Naive thymus-derived CD8-positive, alpha-beta T cell (primary cell): Measurements from ENCODE around the gene ELP4. TPM values are rescaled to one million over a fixed set of nuclear protein-coding genes. Genes with fewer than 3 reads are reported as not detected.

Experiments used
- ATAC-seq, 2 donors: fragments of 150-1000 bp; cut with Tn5 transposase in 1 of 2; sonication (Bioruptor Pico), chemical (Tn5 transposase) in 1 of 2; 1 replicate in 1 of 2; 2 replicates in 1 of 2; pipeline ENCODE4 v1.10.0; 2021; ENCODE audit warnings: mild to moderate bottlenecking in 2 of 2, moderate library complexity in 2 of 2
- POLR2A ChIA-PET: fragments of 350-600 bp; sonication (Branson Sonifier 250); formaldehyde crosslinking; loops from one replicate; lab custom pipeline; 2021; ENCODE audit warnings: antibody characterized with exemption; lab: Charles Lee
- DNase-seq, 10 donors: peaks; one replicate each; pipeline versions ENCODE4 v3.0.0 to v3.0.0-alpha.2; 2020 to 2022
- H3K27ac Mint-ChIP-seq, 10 donors: one replicate each; pipeline ENCODE4 v1.8.0; 2020 to 2022; ENCODE audit warnings: mild to moderate bottlenecking in 10 of 10, mixed read lengths in 10 of 10, moderate library complexity in 4 of 10, inconsistent platforms in 1 of 10
- H3K27me3 Mint-ChIP-seq, 5 donors: one replicate each; pipeline ENCODE4 v1.8.0; 2021 to 2022; ENCODE audit warnings: mixed read lengths in 5 of 5
- H3K36me3 Mint-ChIP-seq, 3 donors: one replicate each; pipeline ENCODE4 v1.8.0; 2020 to 2022; ENCODE audit warnings: mixed read lengths in 3 of 3, mild to moderate bottlenecking in 2 of 3, inconsistent platforms in 1 of 3
- H3K4me1 Mint-ChIP-seq, 4 donors: one replicate each; pipeline ENCODE4 v1.8.0; 2021 to 2022; ENCODE audit warnings: mixed read lengths in 4 of 4
- H3K4me3 Mint-ChIP-seq, 10 donors: one replicate each; pipeline ENCODE4 v1.8.0; 2020 to 2022; ENCODE audit warnings: mild to moderate bottlenecking in 10 of 10, mixed read lengths in 10 of 10, moderate library complexity in 6 of 10, inconsistent platforms in 1 of 10
- H3K9me3 Mint-ChIP-seq, 9 donors: one replicate each; pipeline ENCODE4 v1.8.0; 2020 to 2022; ENCODE audit warnings: mixed read lengths in 9 of 9, mild to moderate bottlenecking in 3 of 9, inconsistent platforms in 1 of 9, moderate library complexity in 1 of 9
- polyA plus RNA-seq, 3 donors: library from polyadenylated mRNA; unstranded; fragments of 300-500 nt; fragmentation: Illumina TruSeq; gene quantifications; one replicate each; pipeline ENCODE4 v1.2.3, GENCODE V29; 2021
- total RNA-seq, 8 experiments: library from RNA in 2 of 8; stranded (reverse) in 2 of 8; gene quantifications; one replicate each; pipeline ENCODE4 v1.2.3 and lab custom pipeline; 2021 to 2026

The ELP4 gene
- total and polyA plus RNA-seq, 5 experiments from 2014 or later = 17.8 to 25.5 (median 23.0) TPM

- peak overlapping the region in 2 of 10 donors; percentile 11 to 17 for H3K4me3 Mint-ChIP-seq
- no peak overlapping the region for H3K27ac Mint-ChIP-seq
- H3K4me1 Mint-ChIP-seq = peaks cover 13 to 23% (median 14%) of the 10 kb centered on the region in 4 donors
- POLR2A ChIA-PET = no interaction called here
- DNase-seq (no peak), ATAC-seq (no peak)
- peaks cover 0 to 16% (median 7%) of the 10 kb centered on the region in 3 donors for H3K36me3 Mint-ChIP-seq
- H3K9me3 Mint-ChIP-seq = peaks cover 0 to 9% (median 2%) of the 10 kb centered on the region in 9 donors
- H3K27me3 Mint-ChIP-seq = peaks cover 41 to 68% (median 58%) of the 10 kb centered on the region in 5 donors
These were observed 318.6 kb downstream of the ELP4 start for GRCh38 chr11:31828217-31828616.

- POLR2A ChIA-PET = no interaction called here
- H3K9me3 Mint-ChIP-seq = peaks cover 0 to 5% (median 2%) of the 10 kb centered on the region in 9 donors
- H3K4me3 Mint-ChIP-seq = no peak overlapping the region
- ATAC-seq = no peak
- DNase-seq = no peak
- H3K36me3 Mint-ChIP-seq = peaks cover 0 to 16% (median 3%) of the 10 kb centered on the region in 3 donors
- H3K4me1 Mint-ChIP-seq = peaks cover 8 to 16% (median 9%) of the 10 kb centered on the region in 4 donors
- peaks cover 32 to 48% (median 41%) of the 10 kb centered on the region in 5 donors for H3K27me3 Mint-ChIP-seq
- no peak overlapping the region for H3K27ac Mint-ChIP-seq
These were observed 320.8 kb downstream of the ELP4 start for GRCh38 chr11:31830406-31830805.

GRCh38 chr11:31834237-31834636 is 324.7 kb downstream of the ELP4 start:
- H3K36me3 Mint-ChIP-seq = peaks cover 0 to 10% (median 1%) of the 10 kb centered on the region in 3 donors
- DNase-seq = no peak

More at GRCh38 chr11:31834237-31834636, 324.7 kb downstream of the ELP4 start:
- peaks cover 14 to 42% (median 22%) of the 10 kb centered on the region in 5 donors for H3K27me3 Mint-ChIP-seq
- POLR2A ChIA-PET = no interaction called here
- H3K4me1 Mint-ChIP-seq = no peaks in the 10 kb centered on the region
- peaks cover 0 to 3% (median 0%) of the 10 kb centered on the region in 9 donors for H3K9me3 Mint-ChIP-seq
- ATAC-seq = no peak
- H3K27ac Mint-ChIP-seq = no peak overlapping the region
- no peak overlapping the region for H3K4me3 Mint-ChIP-seq

Other genes with a start within 250 kb of the ELP4 start
- gene DCDC1, start 140.0 kb upstream of the ELP4 start, total RNA-seq = 1 to 10 TPM in 1 of 2 experiments, under 1 TPM in 1; 0.63 to 1.8 TPM
- under 1 TPM in 2 of 3 donors, not detected in 1; 0.29 to 0.30 TPM for gene DCDC1, start 140.0 kb upstream of the ELP4 start, polyA plus RNA-seq
- gene DNAJC24, start 139.9 kb upstream of the ELP4 start, total RNA-seq = 10 to 100 TPM; 26.2 to 34.7 TPM
- 10 to 100 TPM; 13.5 to 16.2 (median 15.4) TPM for gene DNAJC24, start 139.9 kb upstream of the ELP4 start, polyA plus RNA-seq
- gene IMMP1L, start 145 bp upstream of the ELP4 start, total RNA-seq = 10 to 100 TPM; 20.4 to 26.7 TPM
- gene IMMP1L, start 145 bp upstream of the ELP4 start, polyA plus RNA-seq = 10 to 100 TPM; 61.7 to 81.4 (median 80.3) TPM